HepG2 (cell line): ENCODE measurements around the gene SPATA7. TPM values are rescaled to one million over a fixed set of nuclear protein-coding genes. Genes with fewer than 3 reads are reported as not detected.

Experiments
- CREBL2 ChIP-seq: sonication (generic); formaldehyde crosslinking; IDR thresholded peaks from 2 replicates; pipeline ENCODE4 v1.8.1; 2023; ENCODE audit warnings: missing genetic modification reagents, mild to moderate bottlenecking, borderline replicate concordance
- FOSL2 ChIP-seq: sonication (generic); formaldehyde crosslinking; IDR thresholded peaks from 2 replicates; pipeline ENCODE4 v1.4.0; 2020; ENCODE audit warnings: missing genetic modification reagents
- HINFP ChIP-seq: sonication (generic); formaldehyde crosslinking; IDR thresholded peaks from 2 replicates; pipeline ENCODE4 v1.4.0; 2020; ENCODE audit warnings: low read depth, mild to moderate bottlenecking, missing genetic modification reagents
- MEIS1 ChIP-seq: sonication (generic); formaldehyde crosslinking; IDR thresholded peaks from 2 replicates; pipeline ENCODE4 v1.9.0; 2021; ENCODE audit warnings: mild to moderate bottlenecking, missing genetic modification reagents, moderate library complexity, borderline replicate concordance
- NAIF1 ChIP-seq: sonication (generic); formaldehyde crosslinking; IDR thresholded peaks from 2 replicates; pipeline ENCODE4 v1.5.0; 2020; ENCODE audit warnings: mild to moderate bottlenecking, missing genetic modification reagents, borderline replicate concordance
- NFKBIZ ChIP-seq: IDR thresholded peaks from 2 replicates; pipeline ENCODE4 v1.6.1; 2018; ENCODE audit warnings: missing genetic modification reagents, missing compliant biosample characterization
- PHF8 ChIP-seq: sonication (generic); formaldehyde crosslinking; IDR thresholded peaks from 2 replicates; pipeline ENCODE4 v1.5.0; 2020; ENCODE audit warnings: missing genetic modification reagents
- RCOR2 ChIP-seq: IDR thresholded peaks from 2 replicates; pipeline ENCODE4 v1.6.1; 2016; ENCODE audit warnings: missing biosample characterization, missing genetic modification reagents
- RNF2 ChIP-seq: fragments of 450-650 bp; conservative IDR thresholded peaks from 2 replicates; pipeline ENCODE4 v1.6.1; 2016; ENCODE audit warnings: low read depth
- SMARCE1 ChIP-seq: fragments of 450-650 bp; IDR thresholded peaks from 2 replicates; pipeline ENCODE4 v1.6.1; 2017; ENCODE audit warnings: borderline replicate concordance
- TFDP2 ChIP-seq: sonication (generic); formaldehyde crosslinking; IDR thresholded peaks from 2 replicates; pipeline ENCODE4 v1.4.0; 2020; ENCODE audit warnings: missing genetic modification reagents
- TP53 ChIP-seq: sonication (generic); formaldehyde crosslinking; conservative IDR thresholded peaks from 2 replicates; pipeline ENCODE4 v1.4.0; 2020; ENCODE audit warnings: missing genetic modification reagents
- ZEB1 ChIP-seq: IDR thresholded peaks from 2 replicates; pipeline ENCODE4 v1.6.1; 2012; ENCODE audit warnings: mild to moderate bottlenecking, low read depth, inconsistent platforms; ENCODE audit not compliant: insufficient replicate concordance
- ZNF10 ChIP-seq: sonication (generic); formaldehyde crosslinking; IDR thresholded peaks from 2 replicates; pipeline ENCODE4 v1.4.0; 2020; ENCODE audit warnings: mild to moderate bottlenecking, low read depth, missing genetic modification reagents, borderline replicate concordance
- ZNF207 ChIP-seq: fragments of 450-650 bp; IDR thresholded peaks from 2 replicates; pipeline ENCODE4 v1.6.1; 2016; ENCODE audit warnings: antibody characterized with exemption, borderline replicate concordance
- ZNF263 ChIP-seq: sonication (generic); formaldehyde crosslinking; IDR thresholded peaks from 2 replicates; pipeline ENCODE4 v1.4.0; 2020; ENCODE audit warnings: missing genetic modification reagents
- ZNF510 ChIP-seq: sonication (generic); formaldehyde crosslinking; IDR thresholded peaks from 2 replicates; pipeline ENCODE4 v1.4.0; 2020; ENCODE audit warnings: low read depth, mild to moderate bottlenecking, missing genetic modification reagents
- ZNF572 ChIP-seq: sonication (generic); formaldehyde crosslinking; IDR thresholded peaks from 2 replicates; pipeline ENCODE4 v1.5.1; 2020; ENCODE audit warnings: mild to moderate bottlenecking, missing genetic modification reagents
- ZNF713 ChIP-seq: sonication (generic); formaldehyde crosslinking; IDR thresholded peaks from 2 replicates; pipeline ENCODE4 v1.4.0; 2020; ENCODE audit warnings: mild to moderate bottlenecking, missing genetic modification reagents
- ZNF740 ChIP-seq: sonication (generic); formaldehyde crosslinking; IDR thresholded peaks from 2 replicates; pipeline ENCODE4 v1.4.0; 2020; ENCODE audit warnings: missing genetic modification reagents
- ZNF749 ChIP-seq: sonication (generic); formaldehyde crosslinking; IDR thresholded peaks from 2 replicates; pipeline ENCODE4 v1.8.0; 2022; ENCODE audit warnings: mild to moderate bottlenecking, missing genetic modification reagents, moderate library complexity, borderline replicate concordance
- ZNF781 ChIP-seq: sonication (generic); formaldehyde crosslinking; IDR thresholded peaks from 2 replicates; pipeline ENCODE4 v1.5.1; 2020; ENCODE audit warnings: borderline replicate concordance, mild to moderate bottlenecking, missing genetic modification reagents; ENCODE audit errors: not compliant biosample characterization
- ZNF816 ChIP-seq: sonication (generic); formaldehyde crosslinking; IDR thresholded peaks from 2 replicates; pipeline ENCODE4 v1.8.0; 2022; ENCODE audit warnings: missing genetic modification reagents, mild to moderate bottlenecking, borderline replicate concordance
- ZNF878 ChIP-seq: sonication (generic); formaldehyde crosslinking; IDR thresholded peaks from 2 replicates; pipeline ENCODE4 v1.8.1; 2023; ENCODE audit warnings: mild to moderate bottlenecking, missing genetic modification reagents, moderate library complexity
- ZSCAN5A ChIP-seq: sonication (generic); formaldehyde crosslinking; IDR thresholded peaks from 2 replicates; pipeline ENCODE4 v1.8.0; 2022; ENCODE audit warnings: mild to moderate bottlenecking, missing genetic modification reagents, borderline replicate concordance
- polyA plus RNA-seq, 8 experiments: library from polyadenylated mRNA; depleted of rRNA in 3 of 8; stranded (reverse) in 7 of 8; unstranded in 1 of 8; fragments of >200 nt; fragmentation: Illumina TruSeq in 4 of 8; extraction: Trizol in 4 of 8; gene quantifications; 2 replicates each; pipeline versions ENCODE4 v1.2.1 to v1.2.3, GENCODE V29; 2011 to 2016; ENCODE audit warnings: low read depth in 4 of 8, missing spikeins in 1 of 8, mixed read lengths in 1 of 8; ENCODE audit not compliant: insufficient read depth in 1 of 8
- total RNA-seq, 5 experiments: library from RNA; depleted of rRNA; stranded (reverse); fragments of >200 nt; fragmentation: Illumina TruSeq; extraction: Trizol; gene quantifications; 2 replicates each; pipeline ENCODE4 v1.2.3, GENCODE V29; 2016; ENCODE audit warnings: low read depth in 1 of 5

Gene SPATA7
- total and polyA plus RNA-seq, 2 of the 13 experiments (the other 11 are each of a cell fraction or from before 2014, with no cell fraction given): 3.6 to 5.5 TPM

GRCh38 chr14:88385212-88386101, at the start of gene SPATA7 (continued):
- TF ChIP-seq TFDP2 (peak; percentile 42; the same call in 1 of the 2 replicates), ZEB1 (no peak), MEIS1 (no peak; the same call in 1 of the 2 replicates), ZSCAN5A (CRISPR knock-in tag) (no peak; the same call in 1 of the 2 replicates), RCOR2 (no peak), NAIF1 (CRISPR knock-in tag) (peak; percentile 78; the same call in 1 of the 2 replicates), PHF8 (peak; percentile 94), ZNF749 (CRISPR knock-in tag) (0 out of 2 replicates have a peak, but pooled peaks have one; percentile 39), ZNF781 (no peak), ZNF10 (no peak), ZNF572 (CRISPR knock-in tag) (no peak), ZNF510 (no peak), ZNF263 (CRISPR knock-in tag) (no peak; the same call in 1 of the 2 replicates), ZNF713 (CRISPR knock-in tag) (no peak), ZNF740 (CRISPR knock-in tag) (no peak), ZNF207 (no peak), ZNF816 (CRISPR knock-in tag) (no peak), TP53 (CRISPR knock-in tag) (no peak), ZNF878 (CRISPR knock-in tag) (no peak), RNF2 (no peak), NFKBIZ (CRISPR knock-in tag) (no peak), FOSL2 (CRISPR knock-in tag) (peak; percentile 32; the same call in 1 of the 2 replicates), HINFP (no peak), CREBL2 (CRISPR knock-in tag) (no peak), SMARCE1 (no peak)
